GM21360 (cell line): Measurements from ENCODE around the gene PGAM2.

Experiments used
- ATAC-seq: cut with Tn5 transposase; IDR thresholded peaks from one replicate; pipeline ENCODE4 v1.9.1; 2021; ENCODE audit warnings: mild to moderate bottlenecking, moderate library complexity; ENCODE audit not compliant: unreplicated experiment

PGAM2 gene

DNA sequence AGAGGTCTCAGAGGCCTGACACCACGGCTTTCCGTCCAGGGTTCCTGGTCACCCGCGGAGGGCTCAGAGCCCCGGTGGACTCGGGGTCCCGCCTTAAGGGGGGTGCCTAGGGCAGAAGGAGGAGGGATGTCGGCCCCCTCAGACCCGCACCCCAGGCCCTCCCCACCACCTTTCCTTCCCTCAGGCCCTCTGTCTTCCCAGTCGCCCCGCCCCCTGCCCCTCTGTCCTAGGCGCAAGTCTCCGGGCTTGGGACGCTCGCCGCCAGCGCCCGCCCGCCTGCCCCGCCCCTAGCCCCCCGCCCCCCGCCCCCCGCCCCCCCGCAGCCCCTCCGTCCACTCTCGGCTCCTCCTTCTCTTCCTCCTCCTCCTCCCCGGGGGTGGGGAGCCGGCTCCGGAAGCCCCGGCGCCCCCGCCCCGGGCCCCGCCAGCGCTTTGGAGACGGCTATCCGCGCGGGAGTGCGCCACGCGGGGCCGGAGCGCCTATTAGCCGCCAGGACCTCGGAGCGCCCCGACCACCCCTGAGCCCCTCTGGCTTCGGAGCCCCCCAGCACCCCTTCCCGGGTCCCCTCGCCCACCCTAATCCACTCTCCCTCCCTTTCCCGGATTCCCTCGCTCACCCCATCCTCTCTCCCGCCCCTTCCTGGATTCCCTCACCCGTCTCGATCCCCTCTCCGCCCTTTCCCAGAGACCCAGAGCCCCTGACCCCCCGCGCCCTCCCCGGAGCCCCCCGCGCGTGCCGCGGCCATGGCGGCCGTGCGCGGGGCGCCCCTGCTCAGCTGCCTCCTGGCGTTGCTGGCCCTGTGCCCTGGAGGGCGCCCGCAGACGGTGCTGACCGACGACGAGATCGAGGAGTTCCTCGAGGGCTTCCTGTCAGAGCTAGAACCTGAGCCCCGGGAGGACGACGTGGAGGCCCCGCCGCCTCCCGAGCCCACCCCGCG lies 38.8 kb upstream of the PGAM2 start, which contains the start of gene AEBP1:
Gene AEBP1, plus strand, starts transcription at position 423 of the 937 bp plus-strand sequence. Its CDS starts 321 bp downstream, at position 744.
- ATAC-seq = no peak

DNA sequence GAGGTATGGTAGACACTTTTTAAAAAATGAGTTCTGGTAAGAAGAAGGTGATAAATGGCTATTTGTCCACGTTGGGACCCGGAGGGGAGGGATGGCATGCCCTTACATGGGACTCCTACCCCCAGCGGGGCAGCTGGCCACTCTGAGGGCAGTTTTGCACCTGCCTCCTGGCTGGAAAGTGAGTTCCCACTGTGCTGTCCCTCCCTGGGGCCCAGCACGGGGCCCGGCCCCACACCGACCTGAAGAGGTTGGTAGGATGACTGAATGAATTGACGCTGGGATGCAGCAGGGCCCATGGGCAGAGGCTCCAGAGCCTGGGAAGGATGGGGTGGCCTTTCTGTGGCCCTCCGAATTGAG lies 38.2 kb upstream of the PGAM2 start:
- ATAC-seq = no peak

- ATAC-seq = no peak
Measured at GRCh38 chr7:44102846-44103565, 37.6 kb upstream of the PGAM2 start.

GRCh38 chr7:44101966-44102845 lies 36.8 kb upstream of the PGAM2 start:
- ATAC-seq = no peak

DNA sequence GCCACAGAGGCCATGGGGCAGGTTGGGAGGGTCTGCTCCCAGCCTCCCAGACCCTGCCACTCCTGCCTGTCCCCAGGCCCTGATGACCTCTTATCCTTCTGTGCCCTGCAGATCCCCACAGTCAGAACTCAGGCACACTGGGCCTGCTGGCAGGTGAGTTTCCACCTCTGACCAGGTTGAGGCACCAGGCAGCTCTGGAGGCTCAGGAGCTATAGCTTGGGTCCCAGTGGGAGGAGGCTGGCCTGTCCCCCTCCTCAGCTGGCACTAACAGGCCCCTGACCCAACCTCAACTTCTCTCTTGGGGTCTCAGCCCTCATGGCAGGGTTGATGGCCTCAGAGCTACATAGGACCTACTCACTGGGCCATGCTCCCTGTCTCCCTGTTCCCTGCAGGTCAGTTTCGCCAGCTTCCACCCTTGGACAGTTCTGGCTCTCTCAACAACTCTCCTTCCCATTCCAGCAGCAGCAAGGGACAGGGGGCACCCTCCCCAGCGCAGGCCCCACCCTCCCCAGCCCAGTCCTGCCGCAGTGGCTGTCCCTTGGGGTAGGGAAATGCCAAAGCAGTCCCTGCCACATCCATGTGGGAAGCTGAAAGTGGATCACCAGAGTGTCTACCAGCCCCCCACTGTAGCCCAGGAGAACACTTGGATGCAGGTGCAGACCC lies 36.1 kb upstream of the PGAM2 start:
- ATAC-seq = no peak

DNA sequence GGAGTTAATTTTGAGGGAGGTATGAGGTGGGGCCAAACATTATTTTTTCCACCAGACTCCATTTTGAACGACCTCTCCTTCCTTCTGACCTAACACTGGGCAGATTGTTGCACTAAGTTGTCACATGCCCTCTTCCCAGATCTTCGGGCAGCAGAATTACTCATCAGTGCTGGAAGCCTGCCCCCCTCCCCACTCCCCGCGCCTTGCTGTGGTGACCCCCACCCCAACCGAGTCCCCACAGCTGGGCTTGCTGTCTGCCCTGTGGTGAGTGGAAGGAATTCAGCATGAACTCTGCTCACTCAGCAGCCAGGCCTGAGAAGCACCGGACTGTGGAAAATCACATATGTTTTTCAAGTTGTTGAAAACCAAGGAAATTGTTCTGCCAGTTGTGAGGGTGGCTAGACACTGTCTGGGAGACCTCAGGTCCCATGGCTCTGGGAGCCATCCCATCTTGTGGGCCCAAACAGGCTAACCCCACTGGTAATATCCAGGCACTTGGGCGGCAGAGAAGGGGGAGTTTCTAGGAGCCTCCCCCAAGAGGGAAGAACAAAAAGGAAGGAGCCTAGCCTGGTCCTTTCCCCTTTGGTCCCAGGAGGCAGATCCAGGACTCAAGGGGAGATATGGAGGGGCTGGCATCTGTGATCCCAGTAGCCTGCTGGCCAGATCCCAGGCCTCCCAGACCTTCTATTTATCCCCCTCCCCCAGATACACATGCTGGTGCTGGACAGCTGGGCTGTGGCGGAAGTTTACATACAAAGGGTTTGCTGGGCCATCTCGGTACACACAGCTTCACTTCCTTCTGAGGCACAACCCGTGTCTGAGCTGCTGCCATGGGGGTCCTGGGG lies 35.3 kb upstream of the PGAM2 start:
- no peak for ATAC-seq

- no peak for ATAC-seq
Measured at GRCh38 chr7:44099669-44100068, 34.3 kb upstream of the PGAM2 start.

DNA sequence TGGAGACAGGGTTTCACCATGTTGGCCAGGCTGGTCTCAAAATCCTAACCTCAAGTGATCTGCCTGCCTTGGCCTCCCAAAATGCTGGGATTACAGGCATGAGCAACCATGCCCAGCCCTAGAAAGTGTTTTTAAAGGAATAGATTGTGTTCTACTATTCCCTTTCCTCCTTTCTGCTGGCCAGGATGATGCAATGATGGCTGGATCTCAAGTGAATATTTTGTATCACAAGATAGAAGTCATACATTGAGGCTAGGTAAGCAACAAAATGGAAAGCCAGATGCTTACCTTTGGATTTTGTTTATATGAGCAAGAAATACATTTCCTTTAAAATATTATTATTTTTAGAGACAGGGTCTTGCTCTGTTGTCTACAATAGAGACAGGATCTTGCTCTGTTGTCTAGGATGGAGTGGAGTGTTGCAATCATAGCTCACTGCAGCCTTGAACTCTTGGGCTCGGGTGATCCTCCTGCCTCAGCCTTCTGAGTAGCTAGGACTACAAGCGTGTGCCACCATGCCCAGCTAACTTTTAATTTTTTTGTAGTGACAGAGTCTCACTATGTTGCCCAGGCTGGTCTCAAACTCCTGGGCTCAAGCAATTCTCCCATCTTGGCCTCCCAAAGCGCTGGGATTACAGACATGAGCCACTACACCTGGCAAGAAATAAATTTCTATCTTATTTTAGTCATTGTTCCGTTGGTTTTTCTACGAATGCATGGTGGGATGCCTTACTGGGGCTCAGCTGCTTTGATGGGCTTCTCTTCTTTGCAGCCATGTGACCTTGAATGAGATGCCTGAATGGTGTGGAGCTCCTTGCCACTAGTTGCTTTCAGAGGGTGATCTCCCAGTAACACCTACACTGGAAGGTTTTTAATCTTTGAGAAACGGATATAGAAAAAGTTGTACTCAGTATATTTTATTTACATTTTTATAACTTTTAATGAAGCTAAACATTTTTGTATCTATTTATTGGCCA lies 33.0 kb upstream of the PGAM2 start:
- no peak for ATAC-seq

- peak; percentile 51 for ATAC-seq
Measured at GRCh38 chr7:44097064-44097932, 31.9 kb upstream of the PGAM2 start.

- no peak for ATAC-seq
Measured at GRCh38 chr7:44096326-44096881, 31.0 kb upstream of the PGAM2 start.

DNA sequence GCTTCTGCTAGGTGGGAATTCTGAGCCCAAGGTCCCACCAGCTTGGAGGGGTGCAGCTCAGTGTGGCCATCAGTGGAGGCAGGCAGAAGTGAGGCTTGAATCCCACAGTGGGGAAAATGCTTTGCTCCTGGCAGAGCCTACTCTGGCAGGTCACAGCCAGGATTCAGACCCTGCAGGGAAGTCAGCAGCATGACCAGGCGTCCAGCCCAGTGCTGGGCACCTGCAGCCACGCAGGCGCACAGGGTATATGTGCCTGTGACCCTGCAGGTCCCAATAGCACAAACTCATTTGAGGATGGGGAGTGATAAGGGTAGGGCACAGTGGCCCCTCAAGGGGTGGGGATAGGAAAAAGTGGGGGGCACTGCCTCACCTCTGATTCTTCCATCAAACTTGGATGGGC lies 30.4 kb upstream of the PGAM2 start:
- no peak for ATAC-seq

DNA sequence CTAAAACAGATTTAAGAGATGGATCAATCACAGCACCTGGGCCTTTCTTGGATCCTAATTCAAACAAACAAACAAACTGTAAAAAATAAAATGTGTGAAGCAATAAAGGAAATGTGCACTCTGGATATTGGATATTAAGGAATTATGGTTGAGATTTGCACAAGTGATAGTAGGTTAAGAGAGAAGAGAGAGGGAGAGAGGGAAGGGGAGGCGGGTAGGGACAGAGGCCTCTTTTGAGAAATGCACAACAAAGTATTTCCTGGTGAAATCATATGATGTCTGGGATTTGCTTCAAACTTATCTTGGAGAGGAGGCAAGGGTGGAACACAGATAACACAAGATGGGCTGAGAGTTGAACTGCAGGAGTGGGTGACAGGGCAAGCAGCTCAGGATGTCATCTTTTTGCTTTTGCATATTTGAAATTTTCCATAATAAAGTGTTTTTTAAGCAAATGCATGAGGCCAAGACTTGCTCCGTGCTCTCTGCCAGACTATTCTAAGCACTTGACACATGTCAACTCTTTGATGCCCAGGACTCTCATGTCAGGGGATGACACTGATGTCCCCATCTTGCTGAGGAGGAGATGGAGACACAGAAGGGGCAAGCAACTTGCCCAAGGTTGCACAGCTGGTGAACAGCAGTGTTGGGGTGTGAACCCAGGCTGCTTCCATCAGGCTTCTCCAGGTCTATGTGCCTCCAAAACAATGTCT lies 29.7 kb upstream of the PGAM2 start:
- no peak for ATAC-seq

- ATAC-seq = no peak
Measured at GRCh38 chr7:44094365-44094764, 29.0 kb upstream of the PGAM2 start.

- ATAC-seq = no peak
Measured at GRCh38 chr7:44093102-44093641, 27.8 kb upstream of the PGAM2 start.

- no peak for ATAC-seq
Measured at GRCh38 chr7:44087911-44088838, 22.8 kb upstream of the PGAM2 start.
